Measurements from ENCODE around the gene TECR. TPM values are rescaled to one million over a fixed set of nuclear protein-coding genes. Genes with fewer than 3 reads are reported as not detected.

Gene TECR
- total RNA-seq, 1 experiment from 2014 or later = 232 TPM

GRCh38 chr19:14516746-14517438 is 12.5 kb upstream of the TECR start:
- ChIA-PET POLR2A (interaction anchor here (0.7 to 4.7 kb wide), 3 partner anchors 9 to 34 kb away, joined by 3 to 112 read pairs (median 22); no protein-coding TSS in a partner anchor), RAD21 (ENCODE audit: low non-redundant PET in 1 of 2, low total read pairs in 2 of 2, uncharacterized antibody in 2 of 2, unreplicated experiment in 2 of 2) (interaction anchor here in 1 of 2 experiments (1.7 kb wide), 1 partner anchor 55 kb away, joined by 4 read pairs; the partner anchor contains the start of gene NDUFB7), CTCF (interaction anchor here (1.9 kb wide), 1 partner anchor 38 kb away, joined by 4 read pairs; no protein-coding TSS in a partner anchor)
- DNase-seq (ENCODE audit: low read depth, low spot score) = no peak
- BruUV-seq (replicated peaks) = TSS peak; percentile 58
- ATAC-seq = no peak
- peak overlapping the region; percentile 99 for H3K9ac ChIP-seq (ENCODE audit: low read length)
- intact Hi-C loops (cut with micrococcal nuclease) = no loop called here
- peaks cover 49 to 83% of the 10 kb centered on the region in 2 experiments for H3K4me1 ChIP-seq (ENCODE audit: control insufficient read depth in 1 of 2, insufficient read depth in 2 of 2, low read length in 2 of 2)
- H3K27me3 ChIP-seq (ENCODE audit: insufficient read depth, low read length) = no peaks in the 10 kb centered on the region
- H3K4me3 ChIP-seq (replicated peaks in 1 of 2; ENCODE audit: low read depth in 1 of 2, low read length in 2 of 2) = peak overlapping the region; percentile 90 to 96
- H3K4me2 ChIP-seq (ENCODE audit: low read length) = peak overlapping the region; percentile 95
- H3K9me3 ChIP-seq (ENCODE audit: control insufficient read depth in 1 of 2, insufficient read depth in 1 of 2, low read depth in 1 of 2, low read length in 2 of 2) = no peaks in the 10 kb centered on the region
- no peak overlapping the region for H2AFZ ChIP-seq (ENCODE audit: low read depth, low read length, poor library complexity, severe bottlenecking)
- TF ChIP-seq, protein P1, sequence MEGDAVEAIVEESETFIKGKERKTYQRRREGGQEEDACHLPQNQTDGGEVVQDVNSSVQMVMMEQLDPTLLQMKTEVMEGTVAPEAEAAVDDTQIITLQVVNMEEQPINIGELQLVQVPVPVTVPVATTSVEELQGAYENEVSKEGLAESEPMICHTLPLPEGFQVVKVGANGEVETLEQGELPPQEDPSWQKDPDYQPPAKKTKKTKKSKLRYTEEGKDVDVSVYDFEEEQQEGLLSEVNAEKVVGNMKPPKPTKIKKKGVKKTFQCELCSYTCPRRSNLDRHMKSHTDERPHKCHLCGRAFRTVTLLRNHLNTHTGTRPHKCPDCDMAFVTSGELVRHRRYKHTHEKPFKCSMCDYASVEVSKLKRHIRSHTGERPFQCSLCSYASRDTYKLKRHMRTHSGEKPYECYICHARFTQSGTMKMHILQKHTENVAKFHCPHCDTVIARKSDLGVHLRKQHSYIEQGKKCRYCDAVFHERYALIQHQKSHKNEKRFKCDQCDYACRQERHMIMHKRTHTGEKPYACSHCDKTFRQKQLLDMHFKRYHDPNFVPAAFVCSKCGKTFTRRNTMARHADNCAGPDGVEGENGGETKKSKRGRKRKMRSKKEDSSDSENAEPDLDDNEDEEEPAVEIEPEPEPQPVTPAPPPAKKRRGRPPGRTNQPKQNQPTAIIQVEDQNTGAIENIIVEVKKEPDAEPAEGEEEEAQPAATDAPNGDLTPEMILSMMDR (IDR thresholded peaks at IDR 0.05 in 2 of 3, conservative IDR thresholded peaks at IDR 0.05 in 1 of 3; ENCODE audit: borderline replicate concordance in 1 of 3, insufficient read depth in 1 of 3, low read depth in 2 of 3, low read length in 2 of 3) = no peak
- no peak for TF ChIP-seq POLR2A (IDR thresholded peaks at IDR 0.05; ENCODE audit: borderline replicate concordance, extremely low read depth, insufficient read depth, insufficient read length)
- H3K79me2 ChIP-seq (ENCODE audit: insufficient read depth, low read length) = peaks cover 44% of the 10 kb centered on the region
- H3K9me2 ChIP-seq (ENCODE audit: insufficient read depth) = no peaks in the 10 kb centered on the region
- peaks cover 7 to 30% of the 10 kb centered on the region in 2 experiments; a peak in 3 of 4 replicates for H3K36me3 ChIP-seq (ENCODE audit: control insufficient read depth in 1 of 2, insufficient read depth in 2 of 2, low read length in 2 of 2)
- H3K27ac ChIP-seq (ENCODE audit: low read depth, low read length) = peak overlapping the region; percentile 97
- H4K20me1 ChIP-seq (ENCODE audit: insufficient read depth) = peaks cover 38% of the 10 kb centered on the region; the same call in 1 of the 2 replicates

DNA sequence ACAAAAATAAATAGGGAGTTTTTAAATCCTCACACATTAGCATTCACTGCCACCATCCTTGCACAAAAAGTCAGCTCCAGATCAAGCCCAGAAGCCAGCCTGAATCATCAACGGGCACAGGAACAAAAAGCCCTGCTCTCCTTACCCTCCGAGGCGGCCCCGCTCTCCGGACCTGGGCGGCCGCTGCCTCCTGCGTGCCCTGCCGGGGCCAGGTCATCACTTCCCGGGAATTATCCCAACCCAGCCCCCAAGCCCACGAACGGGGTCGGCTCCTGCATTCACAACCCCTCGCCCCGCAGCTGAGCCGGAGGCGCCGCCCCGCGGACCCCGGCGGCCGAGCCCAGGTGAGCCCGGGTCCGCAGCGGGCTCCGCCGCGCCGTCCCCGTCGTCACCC is 12.0 kb upstream of the TECR start:
- TF ChIP-seq EZH2 (IDR thresholded peaks at IDR 0.05) = no peak
- no peak for TF ChIP-seq JUND (IDR thresholded peaks at IDR 0.05)
- no peak for TF ChIP-seq YY1 (IDR thresholded peaks at IDR 0.05; ENCODE audit: extremely low read depth, insufficient replicate concordance, low read depth, low read length)
- no peak for TF ChIP-seq FOSL1 (IDR thresholded peaks at IDR 0.05; ENCODE audit: low read depth)
- no peak for TF ChIP-seq SRF (IDR thresholded peaks at IDR 0.05; ENCODE audit: low read depth)
- TF ChIP-seq, protein P1 (IDR thresholded peaks at IDR 0.05 in 2 of 3, conservative IDR thresholded peaks at IDR 0.05 in 1 of 3; ENCODE audit: borderline replicate concordance in 1 of 3, insufficient read depth in 1 of 3, low read depth in 2 of 3, low read length in 2 of 3) = no peak
- no peak for TF ChIP-seq EZH2phosphoT487 (IDR thresholded peaks at IDR 0.05; ENCODE audit: borderline replicate concordance)
- TF ChIP-seq ZNF274 (IDR thresholded peaks at IDR 0.05; ENCODE audit: low read depth, low read length) = no peak
- no peak for TF ChIP-seq POLR2A (IDR thresholded peaks at IDR 0.05; ENCODE audit: borderline replicate concordance, extremely low read depth, insufficient read depth, insufficient read length)
- TF ChIP-seq MAX (IDR thresholded peaks at IDR 0.05) = no peak
- Histone ChIP-seq H3K79me2 (ENCODE audit: insufficient read depth, low read length) (peaks cover 44% of the 10 kb centered on the region), H3K27me3 (ENCODE audit: insufficient read depth, low read length) (no peaks in the 10 kb centered on the region), H2AFZ (ENCODE audit: low read depth, low read length, poor library complexity, severe bottlenecking) (no peak overlapping the region), H4K20me1 (ENCODE audit: insufficient read depth) (peaks cover 38% of the 10 kb centered on the region; the same call in 1 of the 2 replicates), H3K4me3 (replicated peaks in 1 of 2; ENCODE audit: low read depth in 1 of 2, low read length in 2 of 2) (peak overlapping the region; percentile 90 to 96), H3K27ac (ENCODE audit: low read depth, low read length) (peak overlapping the region; percentile 97), H3K9me3 (ENCODE audit: control insufficient read depth in 1 of 2, insufficient read depth in 1 of 2, low read depth in 1 of 2, low read length in 2 of 2) (no peaks in the 10 kb centered on the region), H3K9ac (ENCODE audit: low read length) (peak overlapping the region; percentile 99), H3K4me1 (ENCODE audit: control insufficient read depth in 1 of 2, insufficient read depth in 2 of 2, low read length in 2 of 2) (peaks cover 50 to 83% of the 10 kb centered on the region in 2 experiments), H3K4me2 (ENCODE audit: low read length) (peak overlapping the region; percentile 95), H3K9me2 (ENCODE audit: insufficient read depth) (no peaks in the 10 kb centered on the region), H3K36me3 (ENCODE audit: control insufficient read depth in 1 of 2, insufficient read depth in 2 of 2, low read length in 2 of 2) (peaks cover 7 to 30% of the 10 kb centered on the region in 2 experiments; a peak in 3 of 4 replicates)
- ChIA-PET CTCF (interaction anchor here (1.9 kb wide), 1 partner anchor 39 kb away, joined by 4 read pairs; no protein-coding TSS in a partner anchor), RAD21 (ENCODE audit: low non-redundant PET in 1 of 2, low total read pairs in 2 of 2, uncharacterized antibody in 2 of 2, unreplicated experiment in 2 of 2) (interaction anchor here in 1 of 2 experiments (1.7 kb wide), 1 partner anchor 54 kb away, joined by 4 read pairs; the partner anchor contains the start of gene NDUFB7), POLR2A (interaction anchor here (0.7 to 4.7 kb wide), 9 partner anchors 8 to 180 kb away, joined by 3 to 112 read pairs (median 7); partner anchors contain the start of genes GIPC1 and NDUFB7)
- intact Hi-C loops (cut with micrococcal nuclease) = no loop called here
- no peak for ATAC-seq
- BruUV-seq (replicated peaks) = no TSS peak
- no peak for DNase-seq (ENCODE audit: low read depth, low spot score)
